NCI-H128 (cell line): ENCODE data around the gene ESPL1.
"Not testable (repeated sequence)": the region's sequence is repeated elsewhere in the genome, so short reads cannot be mapped to it uniquely, and the experiment has no call there.

ENCODE experiments used
- DNase-seq: peaks from one replicate; lab custom pipeline; 2025; ENCODE audit not compliant: unreplicated experiment; lab: John Stamatoyannopoulos, UW

Gene ESPL1

GRCh38 chr12:53297106-53297505, 29.0 kb downstream of the ESPL1 start:
- not testable (repeated sequence) for DNase-seq

DNA sequence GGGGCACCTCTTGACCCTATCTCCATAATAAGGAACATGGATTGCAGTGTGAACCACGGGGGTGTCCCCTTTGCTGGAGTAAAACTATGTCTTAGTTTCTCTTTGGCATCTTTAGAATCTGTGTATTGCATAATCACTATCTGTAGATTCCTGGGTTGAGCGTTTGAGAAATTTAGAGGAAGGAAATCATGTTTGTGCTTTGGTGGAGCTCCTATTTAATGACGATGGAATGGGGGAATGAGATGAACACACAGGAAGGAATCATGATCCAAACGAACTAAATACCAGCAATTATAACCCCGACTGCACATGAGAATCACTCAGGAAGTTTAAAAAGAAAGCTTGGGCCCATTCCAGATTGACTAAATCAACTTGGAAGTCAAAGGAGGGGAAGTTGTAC, 30.1 kb downstream of the ESPL1 start:
- DNase-seq, result no peak

- no peak for DNase-seq
Measured at GRCh38 chr12:53299101-53299453, 31.0 kb downstream of the ESPL1 start.

- DNase-seq, result peak; percentile 54
Measured at GRCh38 chr12:53299454-53300180, 31.5 kb downstream of the ESPL1 start, which contains the start of gene MYG1. MYG1 (plus strand) TSS chr12:53299695; CDS start chr12:53299738, 43 bp downstream.

- no peak for DNase-seq
Measured at GRCh38 chr12:53300187-53300586, 32.1 kb downstream of the ESPL1 start.

DNA sequence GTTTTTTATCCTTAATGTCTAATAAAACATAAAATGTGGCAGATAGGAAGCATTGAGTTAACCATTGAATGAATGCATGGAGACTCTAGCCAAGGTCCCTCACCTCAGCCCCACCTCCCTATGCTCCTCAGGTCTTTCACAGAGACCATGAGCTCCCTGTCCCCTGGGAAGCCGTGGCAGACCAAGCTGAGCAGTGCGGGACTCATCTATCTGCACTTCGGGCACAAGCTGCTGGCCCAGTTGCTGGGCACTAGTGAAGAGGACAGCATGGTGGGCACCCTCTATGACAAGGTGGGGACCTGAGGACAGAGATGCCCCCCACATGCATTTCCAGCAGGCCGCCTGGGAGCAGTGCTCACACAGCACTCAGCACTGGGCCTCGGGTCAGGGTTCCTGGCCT, 34.8 kb downstream of the ESPL1 start:
- DNase-seq, result no peak

DNA sequence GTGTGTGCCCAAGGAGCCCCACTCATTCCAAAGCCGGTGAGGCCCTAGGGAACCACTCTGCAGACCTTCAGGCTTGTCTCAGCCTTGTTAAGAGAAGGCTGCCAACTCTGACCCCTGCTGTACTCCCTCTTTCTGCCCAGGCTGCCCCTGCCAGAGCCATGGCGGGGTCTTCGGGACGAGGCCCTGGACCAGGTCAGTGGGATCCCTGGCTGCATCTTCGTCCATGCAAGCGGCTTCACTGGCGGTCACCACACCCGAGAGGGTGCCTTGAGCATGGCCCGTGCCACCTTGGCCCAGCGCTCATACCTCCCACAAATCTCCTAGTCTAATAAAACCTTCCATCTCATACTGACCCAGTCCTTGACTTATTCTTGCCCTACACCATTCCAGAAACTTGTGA, 38.7 kb downstream of the ESPL1 start:
- no peak for DNase-seq

- no peak for DNase-seq
Measured at GRCh38 chr12:53308276-53308675, 40.2 kb downstream of the ESPL1 start.

DNA sequence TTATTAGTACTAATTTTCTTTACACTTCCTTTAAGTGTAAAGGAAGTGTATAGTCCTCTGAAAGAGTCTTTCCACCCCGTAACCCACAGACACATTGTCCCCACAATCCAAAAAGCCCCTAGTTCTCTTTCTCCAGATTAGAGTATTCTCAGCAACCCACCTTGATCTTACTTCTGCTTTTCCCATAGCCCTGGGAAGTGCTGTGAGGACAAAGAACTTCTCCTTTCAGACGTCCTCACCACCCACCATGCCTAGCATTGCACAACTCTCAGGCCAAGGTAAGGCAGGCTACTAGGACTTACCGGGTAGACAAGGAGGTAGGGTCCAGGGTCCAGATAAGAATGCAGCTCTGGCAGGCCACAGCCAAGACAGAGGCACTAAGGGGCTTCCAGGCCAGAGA, 45.9 kb downstream of the ESPL1 start:
- no peak for DNase-seq

- DNase-seq, result no peak
Measured at GRCh38 chr12:53320352-53321195, 52.5 kb downstream of the ESPL1 start.

DNA sequence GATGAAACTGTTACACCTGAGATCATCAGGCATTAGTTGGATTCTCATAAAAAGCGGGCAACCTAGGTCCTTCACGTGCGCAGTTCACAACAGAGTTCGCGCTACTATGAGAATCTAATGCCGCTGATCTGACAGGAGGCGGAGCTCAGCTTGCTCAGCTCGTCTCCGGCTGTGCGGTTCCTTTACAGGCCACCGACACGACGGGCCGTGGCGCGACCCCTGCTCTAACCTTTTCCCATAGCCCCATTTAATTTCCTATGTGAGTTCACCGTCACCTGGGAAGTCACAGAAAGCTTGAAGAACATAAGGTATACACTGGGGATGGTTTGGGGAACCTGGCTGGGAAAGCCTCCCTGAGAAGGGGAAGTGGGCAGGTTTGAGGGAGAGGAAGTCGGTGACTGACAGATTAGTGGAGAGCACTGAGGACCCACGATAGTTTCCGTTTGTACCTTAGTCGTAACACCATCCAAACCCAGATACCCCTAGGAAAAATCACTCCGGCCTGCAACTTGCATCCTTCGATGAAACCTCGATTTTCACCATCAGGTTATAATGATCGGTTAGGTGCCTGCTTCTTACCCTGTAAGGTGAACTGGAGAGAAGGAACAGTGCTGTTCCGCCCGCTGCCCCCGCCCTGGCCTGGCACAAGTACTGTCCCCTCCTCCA, 56.1 kb downstream of the ESPL1 start:
- no peak for DNase-seq

DNA sequence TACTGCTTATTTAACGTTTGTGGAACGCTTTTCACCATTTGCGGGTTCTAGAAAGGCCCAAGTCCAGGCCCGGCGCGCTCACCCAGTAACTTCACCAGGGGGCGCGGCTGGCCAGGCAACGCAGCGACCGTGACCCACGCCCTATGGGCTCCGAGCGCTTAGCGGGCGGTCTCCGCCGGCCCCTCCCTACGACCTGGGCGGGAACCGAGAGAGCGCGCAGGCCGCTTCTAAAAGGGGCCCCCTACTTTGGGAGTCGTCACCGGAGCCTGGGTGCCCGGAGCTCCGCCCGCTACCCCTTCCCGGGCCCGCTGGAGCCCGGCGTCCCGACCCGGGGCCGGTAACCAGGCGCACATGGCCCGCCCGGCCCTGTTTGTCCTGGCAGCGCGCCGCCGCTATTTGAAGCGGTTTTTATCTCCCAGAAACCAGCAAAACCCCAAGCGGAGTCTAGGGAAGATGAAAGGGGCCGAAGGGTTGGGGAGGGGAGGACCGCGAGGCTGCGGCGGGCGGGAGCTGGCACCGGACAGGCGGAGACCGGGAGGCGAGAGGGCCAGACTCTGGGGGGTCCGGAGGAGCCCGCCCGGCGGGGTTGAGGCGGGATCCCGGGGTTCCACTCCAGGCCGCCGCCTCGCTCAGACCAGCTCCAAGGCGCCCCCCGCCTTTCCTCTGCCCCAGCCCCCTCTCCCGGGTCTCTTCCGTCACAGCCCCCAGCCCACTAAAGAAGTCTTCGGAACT, 56.8 kb downstream of the ESPL1 start:
- peak; percentile 75 for DNase-seq

DNA sequence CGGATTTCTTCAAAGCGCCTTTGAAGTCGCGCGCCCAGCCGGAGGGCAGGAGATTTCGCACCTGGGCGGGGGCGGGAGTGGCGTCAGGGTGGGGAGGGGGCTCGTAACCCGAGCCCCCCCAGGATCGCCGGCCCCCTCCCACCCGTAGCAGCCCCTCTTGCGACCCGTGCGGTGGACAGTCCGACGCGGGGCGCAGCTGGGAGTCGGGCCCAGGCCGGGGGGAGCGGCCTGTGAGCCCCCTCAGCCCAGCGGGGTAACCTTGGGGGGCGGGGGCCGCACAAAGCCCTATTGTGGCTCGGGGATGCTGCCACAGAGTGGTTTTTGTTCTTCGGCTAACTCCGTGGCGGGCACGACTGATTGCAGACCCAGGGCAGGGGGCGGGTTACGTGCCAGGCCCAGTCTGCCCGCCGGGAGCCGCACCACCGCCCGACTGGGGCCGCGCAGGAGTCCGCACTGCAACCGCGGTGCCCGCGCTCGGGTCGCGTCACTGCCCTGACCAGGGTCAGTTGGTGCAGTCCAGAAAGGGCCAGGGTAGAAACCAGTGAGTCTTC, 57.5 kb downstream of the ESPL1 start:
- DNase-seq, result no peak

DNA sequence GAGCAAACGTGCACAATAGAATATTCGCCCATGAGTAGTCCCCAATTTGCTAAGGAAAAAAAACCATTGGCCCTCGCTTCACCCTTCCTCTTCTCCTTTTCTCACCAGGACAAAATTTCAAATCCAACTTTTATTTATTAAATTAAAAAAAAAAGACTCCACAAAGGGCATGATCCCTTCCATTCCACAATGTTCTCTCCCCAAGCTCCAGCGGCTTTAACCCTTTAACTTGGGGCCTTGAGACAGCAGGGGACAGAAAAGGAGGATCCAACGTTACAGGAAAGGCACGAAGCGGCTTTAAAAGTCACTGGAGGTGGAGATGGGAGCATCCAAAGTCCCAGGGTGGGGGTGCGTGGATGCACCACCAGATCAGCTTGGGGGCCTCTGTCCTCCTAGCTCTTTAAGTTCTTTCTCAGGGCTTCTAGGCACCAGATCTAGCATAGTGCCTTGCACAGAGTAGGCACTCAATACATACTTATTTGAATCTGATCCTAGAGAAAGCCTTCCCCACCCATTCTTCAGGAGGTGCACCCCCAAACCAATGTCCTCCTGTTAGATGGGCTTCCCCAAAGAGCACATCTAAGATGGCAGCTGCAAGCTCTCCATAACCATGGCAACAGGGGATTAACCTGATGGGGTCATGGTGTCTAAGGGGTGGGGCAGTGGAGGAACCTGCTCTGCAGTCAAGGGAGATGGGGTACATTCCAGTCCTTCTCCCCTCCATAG, 58.5 kb downstream of the ESPL1 start:
- DNase-seq, result no peak

- no peak for DNase-seq
Measured at GRCh38 chr12:53327435-53328042, 59.4 kb downstream of the ESPL1 start.

DNA sequence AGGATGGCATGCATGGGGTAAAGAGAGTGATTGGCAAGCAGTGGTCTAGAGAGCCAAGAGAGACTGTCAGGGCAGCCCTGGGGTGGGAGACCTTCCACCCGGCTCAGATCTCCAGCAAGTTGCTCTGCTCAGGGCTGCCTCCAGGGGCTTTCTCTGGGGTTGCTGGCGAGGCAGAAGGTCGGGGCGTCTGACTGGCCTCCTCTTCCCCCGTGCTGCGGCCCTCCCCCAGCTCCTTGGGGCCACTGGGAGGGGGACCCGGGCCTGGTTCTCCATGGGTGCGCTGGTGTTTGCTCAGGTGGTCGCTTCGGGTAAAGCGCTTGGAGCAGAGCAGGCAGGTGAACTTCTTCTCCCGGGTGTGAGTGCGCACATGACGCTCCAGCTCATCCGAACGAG, 59.9 kb downstream of the ESPL1 start:
- DNase-seq, result no peak

DNA sequence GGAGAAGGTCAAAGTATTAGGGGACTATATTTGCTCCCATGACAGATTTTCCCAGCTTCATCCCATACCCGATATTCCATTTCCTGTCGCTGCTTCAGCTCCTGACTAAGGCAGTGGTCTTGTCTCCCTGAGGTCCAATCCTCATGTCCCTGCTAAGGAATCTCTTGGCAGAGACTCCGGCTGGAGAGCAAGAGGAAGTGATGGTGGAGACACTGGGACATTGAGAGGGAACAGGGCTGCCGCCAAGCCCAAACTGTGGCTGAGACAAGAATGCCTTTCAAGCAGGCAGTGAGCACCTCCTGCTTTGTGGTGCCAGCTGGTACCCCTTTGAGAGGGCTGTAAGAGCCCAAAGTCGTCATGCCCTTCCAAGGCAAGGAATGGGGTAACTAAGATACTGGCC, 62.6 kb downstream of the ESPL1 start:
- DNase-seq, result no peak

DNA sequence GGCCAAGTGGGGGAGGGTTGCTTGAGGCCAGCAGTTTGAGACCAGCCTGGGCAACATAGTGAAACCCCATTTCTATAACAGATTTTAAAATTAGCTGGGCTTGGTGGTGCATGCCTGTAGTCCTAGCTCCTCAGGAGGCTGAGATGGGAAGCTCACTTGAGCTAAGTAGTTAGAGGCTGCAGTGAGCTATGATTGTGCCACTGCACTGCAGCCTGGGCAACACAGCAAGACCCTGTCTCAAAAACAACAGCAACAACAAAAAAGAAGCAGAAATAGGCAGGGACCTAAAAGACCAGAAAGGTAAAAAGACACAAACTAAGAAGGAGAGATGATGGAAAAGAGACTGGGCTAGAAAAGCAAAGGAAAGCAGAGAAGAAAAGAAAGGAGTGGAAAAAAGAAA, 64.2 kb downstream of the ESPL1 start:
- not testable (repeated sequence) for DNase-seq

DNA sequence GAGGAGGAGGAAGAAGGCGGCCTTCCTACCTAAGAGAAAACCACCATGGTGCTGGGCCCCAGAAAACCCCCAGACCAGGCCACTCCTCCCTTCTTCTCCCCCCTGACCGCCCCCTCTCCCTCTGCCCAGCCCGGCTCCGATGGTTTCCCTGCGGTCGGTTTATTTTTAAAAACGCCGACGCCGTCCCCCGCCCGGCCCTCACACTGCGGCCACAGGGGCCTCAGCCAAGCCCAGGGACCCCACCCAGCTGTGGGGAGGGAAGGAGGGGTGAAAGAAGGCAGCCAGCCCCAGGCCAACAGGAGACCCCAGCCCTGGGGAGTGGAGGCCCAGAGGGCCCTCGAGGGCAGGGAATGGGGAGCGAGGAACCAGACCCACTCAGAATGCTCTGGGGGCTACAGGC, 64.6 kb downstream of the ESPL1 start:
- DNase-seq, result no peak

- DNase-seq, result no peak
Measured at GRCh38 chr12:53333289-53333688, 65.2 kb downstream of the ESPL1 start.
